ENCODE measurements around the gene PSMA6. TPM values are rescaled to one million over a fixed set of nuclear protein-coding genes. Genes with fewer than 3 reads are reported as not detected.

Gene PSMA6
- total RNA-seq, 1 donor from 2014 or later: 501 TPM

DNA sequence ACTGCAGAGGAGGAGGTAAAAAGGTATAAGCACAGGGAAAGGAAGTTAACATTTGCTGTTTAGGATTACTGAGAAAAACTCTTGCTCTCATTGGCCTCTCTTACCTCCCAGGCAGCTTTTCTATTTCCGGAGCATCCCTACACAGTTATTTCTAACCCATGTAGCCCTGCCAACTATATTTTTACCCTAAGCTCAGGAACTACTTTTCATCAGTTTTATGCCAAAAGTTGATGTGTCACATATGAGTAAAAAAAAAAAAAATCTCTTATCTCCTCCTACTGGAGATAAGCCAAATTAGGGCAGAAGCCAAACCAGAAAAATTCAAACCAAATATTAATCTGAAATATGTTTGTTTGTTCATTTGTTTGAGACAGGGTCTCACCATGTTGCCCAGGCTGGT lies 34.4 kb upstream of the PSMA6 start:
- Mint-ChIP-seq H3K27me3 (no peaks in the 10 kb centered on the region), H3K4me1 (peaks cover 27% of the 10 kb centered on the region), H3K27ac (no peak overlapping the region), H3K36me3 (ENCODE audit: low read depth) (peaks cover 25% of the 10 kb centered on the region), H3K9me3 (no peaks in the 10 kb centered on the region), H3K4me3 (no peak overlapping the region)
- DNase-seq: no peak
- intact Hi-C loops (cut with micrococcal nuclease): loop anchor here (10.0 kb wide), 1 partner anchor 427 kb away; no protein-coding TSS in a partner anchor

GRCh38 chr14:35258420-35258819 lies 33.8 kb upstream of the PSMA6 start:
- Mint-ChIP-seq H3K4me3 (no peak overlapping the region), H3K27me3 (no peaks in the 10 kb centered on the region), H3K9me3 (no peaks in the 10 kb centered on the region), H3K27ac (peak overlapping the region; percentile 62), H3K36me3 (ENCODE audit: low read depth) (peaks cover 23% of the 10 kb centered on the region), H3K4me1 (peaks cover 22% of the 10 kb centered on the region)
- intact Hi-C loops (cut with micrococcal nuclease): loop anchor here (10.0 kb wide), 1 partner anchor 426 kb away; no protein-coding TSS in a partner anchor
- no peak for DNase-seq

DNA sequence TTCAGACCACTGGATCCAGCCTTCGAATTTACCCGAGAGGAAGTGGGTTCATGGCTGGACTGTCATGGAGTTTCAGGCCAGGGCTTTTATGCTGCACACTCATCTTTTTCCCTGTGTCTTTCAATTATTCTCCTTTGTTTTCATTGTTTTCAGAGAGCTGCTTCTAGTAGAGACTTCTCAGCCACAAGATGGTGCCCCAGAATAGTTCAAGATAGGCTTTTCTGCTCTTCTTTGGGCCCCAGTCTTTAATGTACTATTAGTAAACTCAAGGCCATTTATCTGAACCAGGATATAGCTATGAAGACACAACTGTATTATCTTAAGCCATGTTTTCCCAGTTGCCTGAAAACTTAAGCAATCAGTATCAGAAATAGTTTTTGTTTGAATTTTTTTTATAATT lies 30.4 kb upstream of the PSMA6 start:
- Mint-ChIP-seq H3K4me1 (peaks cover 4% of the 10 kb centered on the region), H3K9me3 (no peaks in the 10 kb centered on the region), H3K27ac (no peak overlapping the region), H3K36me3 (ENCODE audit: low read depth) (peaks cover 18% of the 10 kb centered on the region), H3K27me3 (no peaks in the 10 kb centered on the region), H3K4me3 (no peak overlapping the region)
- intact Hi-C loops (cut with micrococcal nuclease): no loop called here
- DNase-seq: no peak

- Mint-ChIP-seq H3K4me1 (peaks cover 2% of the 10 kb centered on the region), H3K27me3 (no peaks in the 10 kb centered on the region), H3K27ac (no peak overlapping the region), H3K4me3 (no peak overlapping the region), H3K9me3 (no peaks in the 10 kb centered on the region), H3K36me3 (ENCODE audit: low read depth) (peaks cover 22% of the 10 kb centered on the region)
- intact Hi-C loops (cut with micrococcal nuclease): no loop called here
- no peak for DNase-seq
Measured at GRCh38 chr14:35262436-35262835, 29.7 kb upstream of the PSMA6 start.

- Mint-ChIP-seq H3K36me3 (ENCODE audit: low read depth) (peaks cover 21% of the 10 kb centered on the region), H3K27me3 (no peaks in the 10 kb centered on the region), H3K9me3 (no peaks in the 10 kb centered on the region), H3K27ac (no peak overlapping the region), H3K4me3 (no peak overlapping the region), H3K4me1 (no peaks in the 10 kb centered on the region)
- no peak for DNase-seq
- intact Hi-C loops (cut with micrococcal nuclease): no loop called here
Measured at GRCh38 chr14:35268946-35269345, 23.2 kb upstream of the PSMA6 start.

- Mint-ChIP-seq H3K36me3 (ENCODE audit: low read depth) (peaks cover 28% of the 10 kb centered on the region), H3K27ac (no peak overlapping the region), H3K4me3 (no peak overlapping the region), H3K9me3 (no peaks in the 10 kb centered on the region), H3K4me1 (peaks cover 2% of the 10 kb centered on the region), H3K27me3 (no peaks in the 10 kb centered on the region)
- intact Hi-C loops (cut with micrococcal nuclease): no loop called here
- no peak for DNase-seq
Measured at GRCh38 chr14:35274805-35275204, 17.4 kb upstream of the PSMA6 start.

GRCh38 chr14:35277179-35277578 lies 15.0 kb upstream of the PSMA6 start:
- Mint-ChIP-seq H3K9me3 (no peaks in the 10 kb centered on the region), H3K27me3 (no peaks in the 10 kb centered on the region), H3K4me3 (no peak overlapping the region), H3K27ac (no peak overlapping the region), H3K36me3 (ENCODE audit: low read depth) (peaks cover 40% of the 10 kb centered on the region), H3K4me1 (peaks cover 2% of the 10 kb centered on the region)
- intact Hi-C loops (cut with micrococcal nuclease): no loop called here
- no peak for DNase-seq

- H3K36me3 Mint-ChIP-seq (ENCODE audit: low read depth): peaks cover 33% of the 10 kb centered on the region
- H3K27me3 Mint-ChIP-seq: no peaks in the 10 kb centered on the region
- H3K9me3 Mint-ChIP-seq: no peaks in the 10 kb centered on the region
- H3K4me1 Mint-ChIP-seq: peaks cover 8% of the 10 kb centered on the region
- DNase-seq: no peak
- H3K4me3 Mint-ChIP-seq: no peak overlapping the region
- H3K27ac Mint-ChIP-seq: no peak overlapping the region
- intact Hi-C loops (cut with micrococcal nuclease): no loop called here
Measured at GRCh38 chr14:35279369-35279768, 12.8 kb upstream of the PSMA6 start.

GRCh38 chr14:35281341-35281740 lies 10.8 kb upstream of the PSMA6 start:
- intact Hi-C loops (cut with micrococcal nuclease): no loop called here
- H3K27ac Mint-ChIP-seq: no peak overlapping the region

DNA sequence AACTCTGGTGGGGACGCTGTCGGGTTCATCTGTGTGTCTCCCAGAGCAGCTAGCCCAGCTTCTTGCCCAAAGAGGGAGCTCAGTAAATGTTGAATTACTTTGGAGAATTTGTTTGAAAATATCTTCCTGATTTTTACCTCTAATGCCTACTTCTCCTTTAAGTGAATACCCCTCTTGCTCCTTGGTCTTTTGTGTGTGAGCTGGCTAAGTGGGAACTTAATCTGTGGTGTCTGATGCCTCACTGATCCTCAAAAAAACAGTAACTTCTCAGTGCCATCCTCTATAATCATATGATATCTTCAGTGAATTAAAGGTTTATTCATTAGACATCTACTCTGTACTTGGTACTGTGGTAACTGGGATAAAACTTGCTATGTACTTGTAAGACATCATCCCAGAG lies 7.7 kb upstream of the PSMA6 start:
- Mint-ChIP-seq H3K27me3 (no peaks in the 10 kb centered on the region), H3K4me1 (peaks cover 47% of the 10 kb centered on the region), H3K9me3 (no peaks in the 10 kb centered on the region), H3K4me3 (no peak overlapping the region), H3K36me3 (ENCODE audit: low read depth) (peaks cover 24% of the 10 kb centered on the region), H3K27ac (peak overlapping the region; percentile 97)
- intact Hi-C loops (cut with micrococcal nuclease): no loop called here
- no peak for DNase-seq

More at GRCh38 chr14:35281341-35281740, 10.8 kb upstream of the PSMA6 start:
- Mint-ChIP-seq H3K4me1 (peaks cover 28% of the 10 kb centered on the region), H3K27me3 (no peaks in the 10 kb centered on the region), H3K36me3 (ENCODE audit: low read depth) (peaks cover 27% of the 10 kb centered on the region), H3K9me3 (no peaks in the 10 kb centered on the region), H3K4me3 (no peak overlapping the region)
- DNase-seq: no peak

DNA sequence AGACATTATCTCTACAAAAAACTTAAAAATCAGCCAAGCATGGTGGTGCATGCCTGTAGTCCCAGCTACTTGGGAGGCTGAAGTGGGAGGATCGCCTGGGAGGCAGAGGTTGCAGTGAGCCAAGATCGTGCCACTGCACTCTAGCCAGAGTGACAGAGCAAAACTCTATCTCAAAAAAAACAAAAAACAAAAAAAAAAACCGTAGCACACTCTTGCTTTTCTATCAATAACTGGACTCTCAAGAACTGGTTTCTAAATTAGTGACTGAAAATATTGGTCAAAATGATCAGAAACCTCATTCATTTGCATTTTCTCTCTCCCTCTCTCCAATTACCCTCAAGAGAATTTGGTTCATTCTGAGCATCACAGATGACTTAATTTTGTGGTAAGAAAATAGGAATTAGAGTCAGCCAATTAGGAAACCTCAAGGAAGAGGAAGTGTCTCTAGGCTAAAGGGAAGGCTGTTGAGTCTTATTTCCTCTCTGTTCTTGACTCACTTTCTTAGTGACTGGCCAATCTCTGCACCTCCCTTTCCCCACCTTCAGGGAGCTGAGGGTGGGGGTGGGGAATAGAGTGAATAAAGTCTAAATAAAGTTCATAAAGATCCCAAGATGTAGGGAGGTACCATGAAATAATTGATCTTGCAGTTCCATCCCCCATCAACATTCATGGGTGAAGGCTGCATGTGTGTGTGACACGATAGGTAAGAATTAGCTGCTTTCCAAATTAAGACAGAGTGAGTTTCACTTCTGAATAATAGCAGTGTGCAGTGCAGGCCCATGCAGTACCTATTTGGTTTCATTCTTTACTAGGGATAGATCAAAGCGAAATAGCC lies 6.8 kb upstream of the PSMA6 start:
- Mint-ChIP-seq H3K27ac (peak overlapping the region; percentile 97), H3K9me3 (no peaks in the 10 kb centered on the region), H3K27me3 (no peaks in the 10 kb centered on the region), H3K36me3 (ENCODE audit: low read depth) (peaks cover 20% of the 10 kb centered on the region), H3K4me3 (peak overlapping the region; percentile 78), H3K4me1 (peaks cover 52% of the 10 kb centered on the region)
- DNase-seq: peak; percentile 76
- intact Hi-C loops (cut with micrococcal nuclease): loop anchor here (1.0 to 5.0 kb wide), 3 partner anchors 9 to 143 kb away; no protein-coding TSS in a partner anchor

- Mint-ChIP-seq H3K36me3 (ENCODE audit: low read depth) (peaks cover 14% of the 10 kb centered on the region), H3K27ac (peak overlapping the region; percentile 97), H3K4me3 (peak overlapping the region; percentile 78), H3K4me1 (peaks cover 58% of the 10 kb centered on the region), H3K27me3 (no peaks in the 10 kb centered on the region), H3K9me3 (no peaks in the 10 kb centered on the region)
- intact Hi-C loops (cut with micrococcal nuclease): loop anchor here (2.0 to 5.0 kb wide), 2 partner anchors 47 to 144 kb away; no protein-coding TSS in a partner anchor
- peak; percentile 63 for DNase-seq
Measured at GRCh38 chr14:35286003-35286600, 6.1 kb upstream of the PSMA6 start.

GRCh38 chr14:35286707-35287106 lies 5.5 kb upstream of the PSMA6 start:
- Mint-ChIP-seq H3K27me3 (no peaks in the 10 kb centered on the region), H3K9me3 (no peaks in the 10 kb centered on the region), H3K36me3 (ENCODE audit: low read depth) (peaks cover 13% of the 10 kb centered on the region), H3K4me1 (peaks cover 58% of the 10 kb centered on the region), H3K27ac (peak overlapping the region; percentile 97), H3K4me3 (peak overlapping the region; percentile 78)
- DNase-seq: peak; percentile 73
- intact Hi-C loops (cut with micrococcal nuclease): loop anchor here (1.0 to 5.0 kb wide), 9 partner anchors 15 to 144 kb away; partner anchors contain the start of gene NFKBIA

DNA sequence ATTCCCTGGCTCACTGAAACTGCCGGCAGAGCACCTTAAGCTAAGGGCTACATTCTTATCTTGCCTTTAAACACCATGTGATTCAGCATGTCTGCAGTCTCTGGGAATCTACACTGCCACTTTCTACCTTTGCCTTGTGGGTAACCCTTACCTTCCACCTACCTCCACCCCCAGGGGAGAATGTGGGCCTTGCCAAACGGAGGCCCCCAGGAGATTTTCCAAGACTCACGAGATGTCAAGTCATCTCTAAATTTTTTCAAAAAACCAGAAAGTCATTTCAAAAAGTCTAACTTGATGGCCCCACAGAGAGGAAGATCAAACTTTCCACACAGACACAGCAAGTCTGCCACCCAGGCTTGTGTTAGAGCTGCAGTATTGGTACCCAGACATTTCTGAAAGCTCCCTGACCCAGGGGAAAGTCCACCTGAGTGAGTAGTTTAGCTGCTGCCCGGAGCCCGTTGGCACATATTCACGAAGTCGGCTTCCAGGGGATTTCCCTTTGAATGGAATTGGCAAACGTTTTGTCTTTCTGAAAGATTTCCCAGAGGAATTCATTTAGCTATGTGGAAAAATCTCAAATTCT lies 4.7 kb upstream of the PSMA6 start:
- H3K4me3 Mint-ChIP-seq: peak overlapping the region; percentile 78
- intact Hi-C loops (cut with micrococcal nuclease): loop anchor here (1.0 to 5.0 kb wide), 9 partner anchors 14 to 145 kb away; partner anchors contain the start of gene NFKBIA
- H3K27me3 Mint-ChIP-seq: no peaks in the 10 kb centered on the region
- peak; percentile 73 for DNase-seq
- H3K36me3 Mint-ChIP-seq (ENCODE audit: low read depth): peaks cover 9% of the 10 kb centered on the region
- H3K9me3 Mint-ChIP-seq: no peaks in the 10 kb centered on the region
- peaks cover 60% of the 10 kb centered on the region for H3K4me1 Mint-ChIP-seq
- peak overlapping the region; percentile 97 for H3K27ac Mint-ChIP-seq

Data from activated CD4-positive, alpha-beta T cell treated with anti-CD3 and anti-CD28 coated beads, Interleukin-2, amount 10 ng/mL, durations not matched to agents 24 days and 14 days (primary cell).